ENCODE results near the gene C1QTNF5. TPM values are rescaled to one million over a fixed set of nuclear protein-coding genes. Genes with fewer than 3 reads are reported as not detected.

C1QTNF5 gene
- polyA plus RNA-seq, 1 donor from 2014 or later: not detected

DNA sequence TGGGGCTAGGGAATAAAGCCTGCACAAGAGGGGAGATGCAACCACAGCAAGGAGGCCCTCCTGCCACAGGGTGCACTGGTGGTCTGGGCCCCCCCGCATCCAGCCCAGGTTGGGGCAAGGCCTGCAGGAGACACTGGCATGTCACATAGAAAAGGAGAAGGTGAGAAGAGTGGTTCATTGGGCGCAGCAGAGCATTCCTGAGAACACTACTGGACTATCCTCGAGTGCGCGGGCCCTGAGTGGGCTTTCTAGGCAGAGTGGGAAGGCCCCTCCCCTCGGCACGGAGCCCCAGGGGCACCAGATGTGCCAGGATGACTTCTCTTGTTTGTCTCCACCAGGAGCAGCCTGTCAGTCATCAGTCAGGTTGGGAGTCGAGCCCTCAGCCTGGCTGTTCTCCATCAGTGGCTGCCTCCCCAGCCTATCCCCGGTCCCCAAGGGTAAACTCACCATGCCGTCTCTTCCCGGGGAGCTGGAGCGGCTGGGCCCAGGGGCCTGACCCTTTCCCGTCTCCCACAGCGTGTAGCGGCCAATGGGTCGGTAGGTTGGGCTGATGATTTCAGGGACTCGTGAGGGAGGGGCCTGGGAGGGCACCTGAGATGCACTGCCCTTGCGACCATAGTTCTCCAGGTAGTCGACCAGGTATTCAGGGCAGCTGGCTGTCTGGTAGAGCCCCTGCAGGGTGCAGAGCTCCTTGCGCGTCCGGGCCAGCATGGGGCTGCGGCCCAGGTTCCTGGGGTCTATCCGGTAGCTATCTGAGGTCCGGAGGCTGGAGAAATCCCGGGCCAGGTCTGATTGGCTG is 31.8 kb upstream of the C1QTNF5 start:
- Histone ChIP-seq H3K4me3 (ENCODE audit: low read length) (no peak overlapping the region), H3K9me2 (ENCODE audit: insufficient read depth, low read length) (no peaks in the 10 kb centered on the region), H2AFZ (ENCODE audit: low read depth, low read length) (no peak overlapping the region), H3K27me3 (ENCODE audit: insufficient read depth, low read depth, low read length) (no peaks in the 10 kb centered on the region), H3K79me2 (replicated peaks; ENCODE audit: insufficient read depth, low read length) (no peaks in the 10 kb centered on the region), H4K20me1 (ENCODE audit: insufficient read depth) (no peaks in the 10 kb centered on the region), H3K27ac (ENCODE audit: low read length) (no peak overlapping the region), H3F3A (ENCODE audit: insufficient read depth, low read length, poor library complexity, severe bottlenecking) (no peaks in the 10 kb centered on the region), H3K9ac (ENCODE audit: low read length) (no peak overlapping the region), H3K9me3 (ENCODE audit: low read length) (no peaks in the 10 kb centered on the region), H3K36me3 (ENCODE audit: insufficient read depth, low read length) (no peaks in the 10 kb centered on the region), H3K4me2 (ENCODE audit: low read length) (no peak overlapping the region)
- no peak for TF ChIP-seq EP300 (conservative IDR thresholded peaks at IDR 0.05; ENCODE audit: poor library complexity, severe bottlenecking)
- TF ChIP-seq TAF1 (IDR thresholded peaks at IDR 0.05; ENCODE audit: low read depth): no peak
- TF ChIP-seq EZH2 (IDR thresholded peaks at IDR 0.05; ENCODE audit: borderline replicate concordance, insufficient read depth, low read length, poor library complexity, severe bottlenecking): no peak

DNA sequence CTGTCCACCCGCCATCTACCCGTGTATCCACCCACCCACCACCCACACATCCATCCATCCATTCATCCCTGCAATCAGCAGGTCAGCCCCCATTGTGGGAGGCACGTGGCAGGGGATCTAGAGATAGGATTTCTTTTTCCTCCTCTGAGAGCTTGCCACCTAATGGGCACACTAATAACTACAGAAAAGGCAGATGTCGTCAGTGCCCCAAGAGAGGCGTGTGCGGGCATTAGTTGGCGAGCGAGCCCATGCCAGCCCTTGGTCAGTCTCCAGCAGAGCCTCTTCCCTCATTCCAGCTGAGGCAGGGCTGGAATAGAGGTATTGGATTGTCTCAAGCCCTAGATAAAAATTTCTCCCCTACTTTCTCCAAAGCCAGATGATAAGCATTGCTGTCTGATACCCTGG is 31.1 kb upstream of the C1QTNF5 start:
- H3K27me3 ChIP-seq (ENCODE audit: insufficient read depth, low read depth, low read length): no peaks in the 10 kb centered on the region
- no peaks in the 10 kb centered on the region for H3F3A ChIP-seq (ENCODE audit: insufficient read depth, low read length, poor library complexity, severe bottlenecking)
- H3K9me3 ChIP-seq (ENCODE audit: low read length): no peaks in the 10 kb centered on the region
- H4K20me1 ChIP-seq (ENCODE audit: insufficient read depth): no peaks in the 10 kb centered on the region
- no peak overlapping the region for H3K27ac ChIP-seq (ENCODE audit: low read length)
- no peak for TF ChIP-seq EP300 (conservative IDR thresholded peaks at IDR 0.05; ENCODE audit: poor library complexity, severe bottlenecking)
- peak; percentile 30 for TF ChIP-seq RAD21 (conservative IDR thresholded peaks at IDR 0.05)
- TF ChIP-seq, protein P1, sequence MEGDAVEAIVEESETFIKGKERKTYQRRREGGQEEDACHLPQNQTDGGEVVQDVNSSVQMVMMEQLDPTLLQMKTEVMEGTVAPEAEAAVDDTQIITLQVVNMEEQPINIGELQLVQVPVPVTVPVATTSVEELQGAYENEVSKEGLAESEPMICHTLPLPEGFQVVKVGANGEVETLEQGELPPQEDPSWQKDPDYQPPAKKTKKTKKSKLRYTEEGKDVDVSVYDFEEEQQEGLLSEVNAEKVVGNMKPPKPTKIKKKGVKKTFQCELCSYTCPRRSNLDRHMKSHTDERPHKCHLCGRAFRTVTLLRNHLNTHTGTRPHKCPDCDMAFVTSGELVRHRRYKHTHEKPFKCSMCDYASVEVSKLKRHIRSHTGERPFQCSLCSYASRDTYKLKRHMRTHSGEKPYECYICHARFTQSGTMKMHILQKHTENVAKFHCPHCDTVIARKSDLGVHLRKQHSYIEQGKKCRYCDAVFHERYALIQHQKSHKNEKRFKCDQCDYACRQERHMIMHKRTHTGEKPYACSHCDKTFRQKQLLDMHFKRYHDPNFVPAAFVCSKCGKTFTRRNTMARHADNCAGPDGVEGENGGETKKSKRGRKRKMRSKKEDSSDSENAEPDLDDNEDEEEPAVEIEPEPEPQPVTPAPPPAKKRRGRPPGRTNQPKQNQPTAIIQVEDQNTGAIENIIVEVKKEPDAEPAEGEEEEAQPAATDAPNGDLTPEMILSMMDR (IDR thresholded peaks at IDR 0.05; ENCODE audit: poor library complexity, severe bottlenecking): peak; percentile 42
- TF ChIP-seq, protein P2, sequence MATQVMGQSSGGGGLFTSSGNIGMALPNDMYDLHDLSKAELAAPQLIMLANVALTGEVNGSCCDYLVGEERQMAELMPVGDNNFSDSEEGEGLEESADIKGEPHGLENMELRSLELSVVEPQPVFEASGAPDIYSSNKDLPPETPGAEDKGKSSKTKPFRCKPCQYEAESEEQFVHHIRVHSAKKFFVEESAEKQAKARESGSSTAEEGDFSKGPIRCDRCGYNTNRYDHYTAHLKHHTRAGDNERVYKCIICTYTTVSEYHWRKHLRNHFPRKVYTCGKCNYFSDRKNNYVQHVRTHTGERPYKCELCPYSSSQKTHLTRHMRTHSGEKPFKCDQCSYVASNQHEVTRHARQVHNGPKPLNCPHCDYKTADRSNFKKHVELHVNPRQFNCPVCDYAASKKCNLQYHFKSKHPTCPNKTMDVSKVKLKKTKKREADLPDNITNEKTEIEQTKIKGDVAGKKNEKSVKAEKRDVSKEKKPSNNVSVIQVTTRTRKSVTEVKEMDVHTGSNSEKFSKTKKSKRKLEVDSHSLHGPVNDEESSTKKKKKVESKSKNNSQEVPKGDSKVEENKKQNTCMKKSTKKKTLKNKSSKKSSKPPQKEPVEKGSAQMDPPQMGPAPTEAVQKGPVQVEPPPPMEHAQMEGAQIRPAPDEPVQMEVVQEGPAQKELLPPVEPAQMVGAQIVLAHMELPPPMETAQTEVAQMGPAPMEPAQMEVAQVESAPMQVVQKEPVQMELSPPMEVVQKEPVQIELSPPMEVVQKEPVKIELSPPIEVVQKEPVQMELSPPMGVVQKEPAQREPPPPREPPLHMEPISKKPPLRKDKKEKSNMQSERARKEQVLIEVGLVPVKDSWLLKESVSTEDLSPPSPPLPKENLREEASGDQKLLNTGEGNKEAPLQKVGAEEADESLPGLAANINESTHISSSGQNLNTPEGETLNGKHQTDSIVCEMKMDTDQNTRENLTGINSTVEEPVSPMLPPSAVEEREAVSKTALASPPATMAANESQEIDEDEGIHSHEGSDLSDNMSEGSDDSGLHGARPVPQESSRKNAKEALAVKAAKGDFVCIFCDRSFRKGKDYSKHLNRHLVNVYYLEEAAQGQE (IDR thresholded peaks at IDR 0.05; ENCODE audit: borderline replicate concordance): no peak
- TF ChIP-seq MXI1 (conservative IDR thresholded peaks at IDR 0.05; ENCODE audit: poor library complexity, severe bottlenecking): no peak
- H3K4me2 ChIP-seq (ENCODE audit: low read length): no peak overlapping the region
- H2AFZ ChIP-seq (ENCODE audit: low read depth, low read length): no peak overlapping the region
- H3K9me2 ChIP-seq (ENCODE audit: insufficient read depth, low read length): no peaks in the 10 kb centered on the region
- H3K4me3 ChIP-seq (ENCODE audit: low read length): no peak overlapping the region
- H3K9ac ChIP-seq (ENCODE audit: low read length): no peak overlapping the region
- no peaks in the 10 kb centered on the region for H3K79me2 ChIP-seq (replicated peaks; ENCODE audit: insufficient read depth, low read length)
- no peaks in the 10 kb centered on the region for H3K36me3 ChIP-seq (ENCODE audit: insufficient read depth, low read length)
